A549 (cell line): ENCODE data around the gene MYO6. TPM values are rescaled to one million over a fixed set of nuclear protein-coding genes. Genes with fewer than 3 reads are reported as not detected.
A peak's percentile ranks its signal among the peaks of the same experiment; 100 is the strongest.

ENCODE experiments used
- ATAC-seq, 2 experiments: fragments of 200-7000 bp in 1 of 2; fragments of >200 bp in 1 of 2; cut with Nextera tagmentation in 1 of 2; cut with Tn5 transposase in 1 of 2; 3 replicates each; pipeline versions ENCODE4 v1.8.0 to v1.9.1; 2018 to 2020; ENCODE audit warnings: mild to moderate bottlenecking in 1 of 2, moderate library complexity in 1 of 2
- CTCF ChIA-PET: fragments of 300-600 bp; sonication (Branson Sonifier 250); formaldehyde crosslinking; extraction: SDS; loops from one replicate; lab custom pipeline; 2021; ENCODE audit warnings: antibody characterized with exemption, inconsistent platforms; lab: Yijun Ruan, JAX
- POLR2A ChIA-PET: fragments of 350-600 bp; formaldehyde crosslinking; extraction: SDS; loops from one replicate; lab custom pipeline; 2021; ENCODE audit warnings: antibody characterized with exemption, inconsistent platforms; lab: Yijun Ruan, JAX
- DNase-seq, 2 experiments: peaks; one replicate each; pipeline versions ENCODE4 v3.0.0 to v3.0.0-alpha.2; 2011 to 2016; ENCODE audit warnings: low read depth in 1 of 2, low spot score in 1 of 2
- FAIRE-seq: peaks from 2 replicates; lab custom pipeline; 2011; peaks lifted over from hg19 to GRCh38; lab: Jason Lieb, UNC
- H3K27ac ChIP-seq, 2 experiments: fragments of >200 bp; sonication (Bioruptor Twin); formaldehyde crosslinking; 3 replicates each; pipeline ENCODE4 v1.5.1; 2016 to 2017
- H3K4me1 ChIP-seq: fragments of >200 bp; sonication (Bioruptor Twin); formaldehyde crosslinking; 3 replicates; pipeline ENCODE4 v1.6.1; 2016
- H3K4me2 ChIP-seq: fragments of >200 bp; sonication (Bioruptor Twin); formaldehyde crosslinking; 3 replicates; pipeline ENCODE4 v1.6.1; 2016
- H3K4me3 ChIP-seq: fragments of >200 bp; sonication (Bioruptor Twin); formaldehyde crosslinking; 3 replicates; pipeline ENCODE4 v1.5.1; 2016
- H3K9me3 ChIP-seq: fragments of >200 bp; sonication (Bioruptor Twin); formaldehyde crosslinking; 3 replicates; pipeline ENCODE4 v1.6.1; 2016
- BHLHE40 ChIP-seq: IDR thresholded peaks from 2 replicates; pipeline ENCODE4 v1.6.1; 2012; ENCODE audit warnings: low read depth, low read length, inconsistent platforms
- CEBPB ChIP-seq, 2 experiments: fragments of >200 bp in 1 of 2; sonication (Bioruptor Twin) in 1 of 2; formaldehyde crosslinking in 1 of 2; IDR thresholded peaks; 2 replicates each; pipeline ENCODE4 v1.6.1; 2012 to 2016
- CTCF ChIP-seq: fragments of >200 bp; sonication (Bioruptor Twin); formaldehyde crosslinking; IDR thresholded peaks from 3 replicates; pipeline ENCODE4 v1.5.1; 2016
- EHF ChIP-seq: fragments of 250-450 bp; sonication (Bioruptor Pico); IDR thresholded peaks from 2 replicates; pipeline ENCODE4 v1.5.0; 2020; ENCODE audit warnings: mild to moderate bottlenecking
- EHMT2 ChIP-seq: fragments of 200-600 bp; sonication (generic); IDR thresholded peaks from 2 replicates; pipeline ENCODE4 v1.6.1; 2016; ENCODE audit warnings: antibody characterized with exemption, low read depth, mild to moderate bottlenecking, moderate library complexity
- HOXA7 ChIP-seq: fragments of 250-450 bp; sonication (Bioruptor Pico); IDR thresholded peaks from 2 replicates; pipeline ENCODE4 v1.5.0; 2020; ENCODE audit warnings: mild to moderate bottlenecking, moderate library complexity
- HOXB5 ChIP-seq: fragments of 250-450 bp; sonication (Bioruptor Pico); IDR thresholded peaks from 2 replicates; pipeline ENCODE4 v1.5.0; 2020; ENCODE audit warnings: mild to moderate bottlenecking, moderate library complexity
- JUN ChIP-seq, 2 experiments: fragments of >200 bp; sonication (Bioruptor Twin); formaldehyde crosslinking; IDR thresholded peaks; 2 replicates in 1 of 2; 3 replicates in 1 of 2; pipeline ENCODE4 v1.6.1; 2016 to 2017
- KDM1A ChIP-seq: fragments of 200-600 bp; sonication (generic); IDR thresholded peaks from 2 replicates; pipeline ENCODE4 v1.6.1; 2016; ENCODE audit warnings: low read depth, mild to moderate bottlenecking
- KDM5A ChIP-seq: fragments of 200-600 bp; sonication (generic); IDR thresholded peaks from 2 replicates; pipeline ENCODE4 v1.6.1; 2016; ENCODE audit warnings: antibody characterized with exemption, mild to moderate bottlenecking
- NR3C1 ChIP-seq: fragments of >200 bp; sonication (Bioruptor Twin); formaldehyde crosslinking; IDR thresholded peaks from 3 replicates; pipeline ENCODE4 v1.6.1; 2017
- PHF8 ChIP-seq: fragments of 200-600 bp; sonication (generic); IDR thresholded peaks from 2 replicates; pipeline ENCODE4 v1.6.1; 2016; ENCODE audit warnings: low read depth, mild to moderate bottlenecking, antibody characterized with exemption, moderate library complexity, borderline replicate concordance
- RAD21 ChIP-seq, 2 experiments: fragments of >200 bp in 1 of 2; sonication (Bioruptor Twin) in 1 of 2; formaldehyde crosslinking in 1 of 2; IDR thresholded peaks in 1 of 2; conservative IDR thresholded peaks in 1 of 2; 2 replicates in 1 of 2; 3 replicates in 1 of 2; pipeline ENCODE4 v1.6.1; 2012 to 2018; ENCODE audit warnings: inconsistent platforms in 1 of 2
- RNF2 ChIP-seq: fragments of 200-600 bp; sonication (generic); IDR thresholded peaks from 2 replicates; pipeline ENCODE4 v1.6.1; 2016; ENCODE audit warnings: low read depth, mild to moderate bottlenecking, antibody characterized with exemption, moderate library complexity, borderline replicate concordance
- SMC3 ChIP-seq: fragments of >200 bp; sonication (Bioruptor Twin); formaldehyde crosslinking; IDR thresholded peaks from 3 replicates; pipeline ENCODE4 v1.6.1; 2018; ENCODE audit warnings: inconsistent platforms
- SREBF2 ChIP-seq: fragments of 450-650 bp; IDR thresholded peaks from 2 replicates; pipeline ENCODE4 v1.6.1; 2014; ENCODE audit warnings: mild to moderate bottlenecking, moderate library complexity
- ZNF302 ChIP-seq: fragments of 250-450 bp; sonication (Bioruptor Pico); IDR thresholded peaks from 2 replicates; pipeline ENCODE4 v1.9.0; 2021; ENCODE audit warnings: inconsistent platforms, mild to moderate bottlenecking, moderate library complexity
- WGBS: methylation state at CpG from one replicate; pipeline ENCODE4 v1.1.6; 2017; ENCODE audit errors: missing lambda C conversion rate; 5-methylcytosine and 5-hydroxymethylcytosine counted together
- polyA plus RNA-seq, 4 experiments: library from polyadenylated mRNA; depleted of rRNA in 3 of 4; stranded (reverse); fragments of >200 nt; fragmentation: RNase III in 1 of 4; extraction: RNeasy Plus Mini Kit Qiagen cat#74134 plus additional on column Dnase treatment in 1 of 4; gene quantifications; 2 replicates in 3 of 4; 3 replicates in 1 of 4; pipeline ENCODE4 v1.2.3, GENCODE V29; 2011 to 2017
- TF ChIP-seq, protein P1 (sequence below): fragments of >200 bp; sonication (Bioruptor Twin); formaldehyde crosslinking; IDR thresholded peaks from 2 replicates; pipeline ENCODE4 v1.6.1; 2016
- TF ChIP-seq, protein P2 (sequence below): fragments of 150-350 bp; IDR thresholded peaks from 2 replicates; pipeline ENCODE4 v1.6.1; 2014; ENCODE audit warnings: low read depth, mild to moderate bottlenecking, low read length
- TF ChIP-seq, protein P3 (sequence below): IDR thresholded peaks from 2 replicates; pipeline ENCODE4 v1.6.1; 2012
- TF ChIP-seq, protein P4 (sequence below): fragments of 450-650 bp; IDR thresholded peaks from 2 replicates; pipeline ENCODE4 v1.6.1; 2014; ENCODE audit warnings: antibody characterized with exemption

The MYO6 gene
- polyA plus RNA-seq, 2 of the 4 experiments (the other 2 are of a cell fraction), result 10.8 to 17.3 TPM

DNA sequence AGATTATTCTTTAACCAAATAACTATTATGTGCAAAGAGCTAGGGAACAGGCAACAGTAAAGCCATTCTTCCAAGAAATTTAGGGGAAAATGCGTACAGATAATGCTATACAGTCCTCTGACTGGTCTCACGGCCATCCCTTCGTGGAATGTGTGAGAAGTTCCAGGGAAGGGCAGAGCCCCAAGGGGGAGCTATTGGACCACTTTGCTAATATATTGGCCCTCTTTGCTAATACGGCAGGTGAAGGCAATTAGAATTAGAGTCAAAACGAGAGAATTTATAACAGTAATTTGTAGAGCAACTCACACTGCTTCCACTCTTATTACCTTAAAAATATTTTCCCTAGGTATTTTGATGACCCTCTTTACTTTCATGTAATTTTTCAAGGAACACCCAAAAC, 183.0 kb downstream of the MYO6 start:
- 70% methylated on average over 5 of the region's 5 CpGs for WGBS
- ATAC-seq (peak in 1 of 2 experiments; percentile 60; a peak in 2 of 6 replicates), FAIRE-seq (no peak), DNase-seq (peak in 1 of 2 experiments; percentile 11)
- ChIA-PET CTCF (interaction anchor here (0.7 to 1.8 kb wide), 4 partner anchors 12 to 62 kb away, joined by 3 to 6 read pairs (median 4); no protein-coding TSS in a partner anchor), POLR2A (no interaction called here)
- Histone ChIP-seq H3K4me3 (no peak overlapping the region), H3K4me1 (no peaks in the 10 kb centered on the region), H3K27ac (no peak overlapping the region), H3K9me3 (no peaks in the 10 kb centered on the region), H3K4me2 (no peak overlapping the region)
- TF ChIP-seq CTCF (0 out of 3 replicates have a peak, but pooled peaks have one; percentile 19), RAD21 (conservative IDR thresholded peaks at IDR 0.05 in 1 of 2, IDR thresholded peaks at IDR 0.05 in 1 of 2) (peak; percentile 38 to 47; a peak in 3 of 5 replicates), NR3C1 (no peak)

- Histone ChIP-seq H3K4me2 (no peak overlapping the region), H3K4me1 (no peaks in the 10 kb centered on the region), H3K27ac (no peak overlapping the region), H3K4me3 (no peak overlapping the region), H3K9me3 (no peaks in the 10 kb centered on the region)
- 60% methylated on average over 6 of the region's 7 CpGs for WGBS
- DNase-seq, result no peak
- ATAC-seq, result no peak
- CTCF ChIA-PET, result interaction anchor here (0.8 to 1.2 kb wide), 2 partner anchors 18 to 1524 kb away, joined by 3 read pairs; no protein-coding TSS in a partner anchor
- POLR2A ChIA-PET, result no interaction called here
- TF ChIP-seq EHMT2, result no peak
- no peak for TF ChIP-seq JUN (IDR thresholded peaks at IDR 0.05)
- no peak for TF ChIP-seq PHF8
- TF ChIP-seq SREBF2, result no peak
- TF ChIP-seq KDM1A, result no peak
- TF ChIP-seq HOXA7 (CRISPR knock-in tag), result no peak
- no peak for TF ChIP-seq KDM5A
- TF ChIP-seq CEBPB (IDR thresholded peaks at IDR 0.05), result no peak
- no peak for TF ChIP-seq BHLHE40
- TF ChIP-seq, protein P1, sequence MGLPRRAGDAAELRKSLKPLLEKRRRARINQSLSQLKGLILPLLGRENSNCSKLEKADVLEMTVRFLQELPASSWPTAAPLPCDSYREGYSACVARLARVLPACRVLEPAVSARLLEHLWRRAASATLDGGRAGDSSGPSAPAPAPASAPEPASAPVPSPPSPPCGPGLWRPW, result no peak
- TF ChIP-seq, protein P2, sequence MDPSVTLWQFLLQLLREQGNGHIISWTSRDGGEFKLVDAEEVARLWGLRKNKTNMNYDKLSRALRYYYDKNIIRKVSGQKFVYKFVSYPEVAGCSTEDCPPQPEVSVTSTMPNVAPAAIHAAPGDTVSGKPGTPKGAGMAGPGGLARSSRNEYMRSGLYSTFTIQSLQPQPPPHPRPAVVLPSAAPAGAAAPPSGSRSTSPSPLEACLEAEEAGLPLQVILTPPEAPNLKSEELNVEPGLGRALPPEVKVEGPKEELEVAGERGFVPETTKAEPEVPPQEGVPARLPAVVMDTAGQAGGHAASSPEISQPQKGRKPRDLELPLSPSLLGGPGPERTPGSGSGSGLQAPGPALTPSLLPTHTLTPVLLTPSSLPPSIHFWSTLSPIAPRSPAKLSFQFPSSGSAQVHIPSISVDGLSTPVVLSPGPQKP, result no peak
- TF ChIP-seq, protein P3, sequence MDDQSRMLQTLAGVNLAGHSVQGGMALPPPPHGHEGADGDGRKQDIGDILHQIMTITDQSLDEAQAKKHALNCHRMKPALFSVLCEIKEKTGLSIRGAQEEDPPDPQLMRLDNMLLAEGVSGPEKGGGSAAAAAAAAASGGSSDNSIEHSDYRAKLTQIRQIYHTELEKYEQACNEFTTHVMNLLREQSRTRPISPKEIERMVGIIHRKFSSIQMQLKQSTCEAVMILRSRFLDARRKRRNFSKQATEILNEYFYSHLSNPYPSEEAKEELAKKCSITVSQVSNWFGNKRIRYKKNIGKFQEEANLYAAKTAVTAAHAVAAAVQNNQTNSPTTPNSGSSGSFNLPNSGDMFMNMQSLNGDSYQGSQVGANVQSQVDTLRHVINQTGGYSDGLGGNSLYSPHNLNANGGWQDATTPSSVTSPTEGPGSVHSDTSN, result no peak
- no peak for TF ChIP-seq ZNF302 (CRISPR knock-in tag)
- no peak for TF ChIP-seq EHF (CRISPR knock-in tag)
- no peak for TF ChIP-seq RNF2
- TF ChIP-seq, protein P4, sequence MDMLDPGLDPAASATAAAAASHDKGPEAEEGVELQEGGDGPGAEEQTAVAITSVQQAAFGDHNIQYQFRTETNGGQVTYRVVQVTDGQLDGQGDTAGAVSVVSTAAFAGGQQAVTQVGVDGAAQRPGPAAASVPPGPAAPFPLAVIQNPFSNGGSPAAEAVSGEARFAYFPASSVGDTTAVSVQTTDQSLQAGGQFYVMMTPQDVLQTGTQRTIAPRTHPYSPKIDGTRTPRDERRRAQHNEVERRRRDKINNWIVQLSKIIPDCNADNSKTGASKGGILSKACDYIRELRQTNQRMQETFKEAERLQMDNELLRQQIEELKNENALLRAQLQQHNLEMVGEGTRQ, result no peak
- TF ChIP-seq SMC3, result no peak
- TF ChIP-seq HOXB5 (CRISPR knock-in tag), result no peak
- no peak for FAIRE-seq
These were observed 184.4 kb downstream of the MYO6 start for GRCh38 chr6:75933387-75933975.
